ENCODE measurements around the gene LMOD1. TPM values are rescaled to one million over a fixed set of nuclear protein-coding genes. Genes with fewer than 3 reads are reported as not detected.

The LMOD1 gene
- polyA plus RNA-seq, 1 of the 3 experiments (the other 2 are of a cell fraction): 2.7 TPM

DNA sequence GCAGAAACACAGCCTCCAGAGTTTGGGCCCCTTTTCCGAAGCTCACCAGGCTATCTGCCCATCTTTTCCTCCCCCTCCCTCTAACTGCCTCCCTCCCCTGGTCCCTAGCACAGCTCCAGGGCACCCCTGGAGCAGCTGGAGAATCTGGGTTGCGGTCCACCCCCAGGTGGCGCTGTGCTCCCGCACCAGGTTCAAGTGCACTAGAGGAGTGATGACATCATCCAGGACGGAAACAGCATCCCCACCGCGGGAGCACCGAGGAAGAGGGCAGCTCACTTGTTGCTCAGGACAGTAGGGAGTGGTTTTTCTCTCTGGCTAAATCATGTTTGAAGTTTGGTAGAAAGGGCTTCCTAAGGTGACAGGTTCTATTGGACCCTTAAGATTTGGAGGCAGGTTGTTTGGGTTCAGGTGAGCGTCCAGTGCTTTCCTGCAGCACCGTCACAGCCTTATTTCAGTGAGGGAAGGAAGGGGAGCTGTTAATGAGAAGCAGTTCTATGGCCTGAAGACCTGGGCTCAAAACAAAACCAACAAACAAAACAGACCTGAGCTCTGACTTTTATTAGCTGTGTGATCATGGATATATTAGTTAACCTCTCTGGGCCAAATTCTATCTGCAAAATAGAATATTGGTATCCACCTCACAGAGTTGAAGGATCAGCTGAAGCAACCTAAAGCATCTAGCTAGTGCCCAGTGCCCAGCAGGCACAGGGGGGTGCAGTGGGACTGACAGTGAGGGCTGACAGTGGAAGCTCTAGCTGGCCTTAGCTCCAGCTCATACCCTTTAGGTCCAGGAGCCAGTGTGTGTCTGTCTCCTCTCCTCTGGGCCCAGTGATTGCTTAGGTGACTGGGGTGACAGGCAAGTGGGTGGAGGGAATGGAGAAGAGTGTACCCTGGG is 50.2 kb downstream of the LMOD1 start (continued):
- TF ChIP-seq CTCF (IDR thresholded peaks at IDR 0.05) (peak; percentile 97), REST (IDR thresholded peaks at IDR 0.05; ENCODE audit: low read depth, low read length) (no peak), TEAD4 (IDR thresholded peaks at IDR 0.05; ENCODE audit: borderline replicate concordance, insufficient read depth) (no peak), JUND (IDR thresholded peaks at IDR 0.05) (no peak; the same call in 1 of the 2 replicates), GABPA (IDR thresholded peaks at IDR 0.05; ENCODE audit: low read depth) (no peak), RXRA (IDR thresholded peaks at IDR 0.05; ENCODE audit: borderline replicate concordance, low read depth) (no peak)

DNA sequence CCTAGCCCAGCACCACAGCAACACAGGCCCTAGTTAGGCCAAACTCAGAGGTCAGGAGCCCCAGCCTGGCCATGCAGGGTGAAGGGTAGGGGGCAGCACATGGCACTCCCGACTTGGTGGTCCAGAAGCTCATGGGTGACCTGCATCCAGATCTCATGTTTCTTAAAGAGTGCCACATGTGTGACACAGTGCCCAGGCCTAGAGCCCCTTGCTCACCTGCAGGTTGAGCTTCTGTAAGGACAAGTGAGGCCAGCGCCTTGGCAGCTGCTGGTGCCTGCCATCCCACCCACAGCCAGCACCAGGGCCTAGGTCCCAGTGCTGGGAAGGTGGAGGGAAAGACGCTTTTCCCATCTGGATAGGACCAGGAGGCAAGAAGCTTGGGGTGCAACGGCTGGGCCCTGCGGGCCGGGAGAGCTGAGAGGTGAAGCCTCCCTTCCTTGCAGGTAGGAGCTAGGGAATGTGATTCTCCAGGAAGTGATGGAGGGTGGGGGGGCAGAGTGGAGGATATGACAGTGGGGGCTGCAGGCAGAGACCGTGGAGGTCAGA is 51.2 kb downstream of the LMOD1 start:
- Histone ChIP-seq H3K9ac (no peak overlapping the region), H3K36me3 (replicated peaks in 1 of 2; ENCODE audit: control insufficient read depth in 1 of 2, insufficient read depth in 2 of 2, low read length in 1 of 2) (peaks cover 0 to 2% of the 10 kb centered on the region in 2 experiments), H3K4me2 (no peak overlapping the region), H3K79me2 (ENCODE audit: insufficient read depth) (no peaks in the 10 kb centered on the region), H2AFZ (ENCODE audit: low read depth) (no peak overlapping the region), H3K4me3 (ENCODE audit: low read depth in 2 of 2, low read length in 1 of 2) (no peak overlapping the region), H3K27me3 (ENCODE audit: insufficient read depth) (no peaks in the 10 kb centered on the region), H3K9me2 (no peaks in the 10 kb centered on the region), H3K9me3 (no peaks in the 10 kb centered on the region), H3K27ac (ENCODE audit: low read depth in 2 of 2, low read length in 1 of 2) (no peak overlapping the region), H3K4me1 (ENCODE audit: control insufficient read depth in 1 of 2, insufficient read depth in 2 of 2, low read depth in 1 of 2, low read length in 1 of 2) (peaks cover 6 to 15% of the 10 kb centered on the region in 2 experiments; a peak in 2 of 4 replicates), H3F3A (replicated peaks; ENCODE audit: insufficient read depth) (peaks cover 13% of the 10 kb centered on the region), H4K20me1 (ENCODE audit: insufficient read depth) (no peaks in the 10 kb centered on the region)
- ChIA-PET POLR2A (interaction anchor here (0.6 to 1.8 kb wide), 3 partner anchors 77 to 478 kb away, joined by 3 to 8 read pairs (median 5); no protein-coding TSS in a partner anchor), CTCF (interaction anchor here (0.6 to 14.7 kb wide), 54 partner anchors 10 to 365 kb away, joined by 3 to 344 read pairs (median 6); partner anchors contain the start of genes ELF3, IPO9, LMOD1 and RNPEP)
- 88% methylated on average over 7 of the region's 7 CpGs for WGBS (ENCODE audit: low lambda C conversion rate)
- no peak for DNase-seq
- no peak for TF ChIP-seq TCF12 (IDR thresholded peaks at IDR 0.05)
- no peak for TF ChIP-seq FOXJ3 (CRISPR knock-in tag; IDR thresholded peaks at IDR 0.05)
- no peak for TF ChIP-seq EZH2phosphoT487 (IDR thresholded peaks at IDR 0.05; ENCODE audit: borderline replicate concordance, low read depth)
- TF ChIP-seq CHD2 (IDR thresholded peaks at IDR 0.05; ENCODE audit: low read length, partially characterized antibody): no peak
- TF ChIP-seq SMC3 (IDR thresholded peaks at IDR 0.05; ENCODE audit: low read depth, low read length): no peak
- TF ChIP-seq, protein P1, sequence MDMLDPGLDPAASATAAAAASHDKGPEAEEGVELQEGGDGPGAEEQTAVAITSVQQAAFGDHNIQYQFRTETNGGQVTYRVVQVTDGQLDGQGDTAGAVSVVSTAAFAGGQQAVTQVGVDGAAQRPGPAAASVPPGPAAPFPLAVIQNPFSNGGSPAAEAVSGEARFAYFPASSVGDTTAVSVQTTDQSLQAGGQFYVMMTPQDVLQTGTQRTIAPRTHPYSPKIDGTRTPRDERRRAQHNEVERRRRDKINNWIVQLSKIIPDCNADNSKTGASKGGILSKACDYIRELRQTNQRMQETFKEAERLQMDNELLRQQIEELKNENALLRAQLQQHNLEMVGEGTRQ (IDR thresholded peaks at IDR 0.05; ENCODE audit: borderline replicate concordance, low read depth, low read length): no peak
- TF ChIP-seq GABPA (IDR thresholded peaks at IDR 0.05; ENCODE audit: low read depth): no peak
- no peak for TF ChIP-seq RXRA (IDR thresholded peaks at IDR 0.05; ENCODE audit: borderline replicate concordance, low read depth)
- TF ChIP-seq MXI1 (IDR thresholded peaks at IDR 0.05; ENCODE audit: low read depth, low read length): no peak
- no peak for TF ChIP-seq RCOR1 (IDR thresholded peaks at IDR 0.05; ENCODE audit: low read length)
- TF ChIP-seq, protein P2, sequence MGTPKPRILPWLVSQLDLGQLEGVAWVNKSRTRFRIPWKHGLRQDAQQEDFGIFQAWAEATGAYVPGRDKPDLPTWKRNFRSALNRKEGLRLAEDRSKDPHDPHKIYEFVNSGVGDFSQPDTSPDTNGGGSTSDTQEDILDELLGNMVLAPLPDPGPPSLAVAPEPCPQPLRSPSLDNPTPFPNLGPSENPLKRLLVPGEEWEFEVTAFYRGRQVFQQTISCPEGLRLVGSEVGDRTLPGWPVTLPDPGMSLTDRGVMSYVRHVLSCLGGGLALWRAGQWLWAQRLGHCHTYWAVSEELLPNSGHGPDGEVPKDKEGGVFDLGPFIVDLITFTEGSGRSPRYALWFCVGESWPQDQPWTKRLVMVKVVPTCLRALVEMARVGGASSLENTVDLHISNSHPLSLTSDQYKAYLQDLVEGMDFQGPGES (IDR thresholded peaks at IDR 0.05; ENCODE audit: low read depth, low read length): no peak
- TF ChIP-seq SIN3A (IDR thresholded peaks at IDR 0.05; ENCODE audit: borderline replicate concordance, low read depth, low read length): no peak
- no peak for TF ChIP-seq EP300 (IDR thresholded peaks at IDR 0.05; ENCODE audit: borderline replicate concordance in 1 of 2, low read depth in 1 of 2, low read length in 1 of 2)
- TF ChIP-seq RAD21 (IDR thresholded peaks at IDR 0.05; ENCODE audit: low read length): no peak
- TF ChIP-seq PBX3 (IDR thresholded peaks at IDR 0.05): no peak
- TF ChIP-seq MAX (IDR thresholded peaks at IDR 0.05; ENCODE audit: low read depth): no peak
